Neutrophil (primary cell): ENCODE data around the gene ENTR1.

Source experiments
- H3K27ac ChIP-seq: fragments of 200-600 bp; sonication (generic); 2 replicates; pipeline ENCODE4 v1.5.1; 2016; ENCODE audit warnings: mild to moderate bottlenecking, moderate library complexity
- H3K27me3 ChIP-seq: fragments of 200-600 bp; sonication (generic); 2 replicates; pipeline ENCODE4 v1.6.0; 2016; ENCODE audit warnings: mild to moderate bottlenecking
- H3K36me3 ChIP-seq: fragments of 200-600 bp; sonication (generic); 2 replicates; pipeline ENCODE4 v1.5.1; 2017
- H3K4me1 ChIP-seq, 2 experiments: fragments of 200-600 bp in 1 of 2; sonication (generic) in 1 of 2; 1 replicate in 1 of 2; 2 replicates in 1 of 2; pipeline versions ENCODE4 v1.5.1 to v1.6.1; 2013 to 2016; ENCODE audit warnings: low read depth in 1 of 2, low read length in 1 of 2, mild to moderate bottlenecking in 1 of 2, moderate library complexity in 1 of 2; ENCODE audit not compliant: control insufficient read depth in 1 of 2, insufficient read depth in 1 of 2
- H3K4me3 ChIP-seq, 2 experiments: fragments of 200-600 bp in 1 of 2; sonication (generic) in 1 of 2; 1 replicate in 1 of 2; 2 replicates in 1 of 2; pipeline ENCODE4 v1.5.1; 2013 to 2016; ENCODE audit warnings: low read depth in 1 of 2, low read length in 1 of 2, mild to moderate bottlenecking in 1 of 2, moderate library complexity in 1 of 2
- H3K9me3 ChIP-seq: fragments of 200-600 bp; sonication (generic); 2 replicates; pipeline ENCODE4 v1.5.1; 2016
- CTCF ChIP-seq: fragments of 200-600 bp; sonication (generic); IDR thresholded peaks from 2 replicates; pipeline ENCODE4 v1.5.1; 2016; ENCODE audit warnings: antibody characterized with exemption

ENTR1 gene

GRCh38 chr9:136352682-136353081 lies 57.7 kb downstream of the ENTR1 start:
- Histone ChIP-seq H3K4me3 (no peak overlapping the region), H3K27me3 (no peaks in the 10 kb centered on the region), H3K36me3 (no peaks in the 10 kb centered on the region), H3K27ac (no peak overlapping the region), H3K9me3 (no peaks in the 10 kb centered on the region), H3K4me1 (no peaks in the 10 kb centered on the region)
- TF ChIP-seq CTCF = no peak
